ENCODE data around the gene ATIC.
"Not testable (repeated sequence)": the region's sequence is repeated elsewhere in the genome, so short reads cannot be mapped to it uniquely, and the experiment has no call there.

Gene ATIC

DNA sequence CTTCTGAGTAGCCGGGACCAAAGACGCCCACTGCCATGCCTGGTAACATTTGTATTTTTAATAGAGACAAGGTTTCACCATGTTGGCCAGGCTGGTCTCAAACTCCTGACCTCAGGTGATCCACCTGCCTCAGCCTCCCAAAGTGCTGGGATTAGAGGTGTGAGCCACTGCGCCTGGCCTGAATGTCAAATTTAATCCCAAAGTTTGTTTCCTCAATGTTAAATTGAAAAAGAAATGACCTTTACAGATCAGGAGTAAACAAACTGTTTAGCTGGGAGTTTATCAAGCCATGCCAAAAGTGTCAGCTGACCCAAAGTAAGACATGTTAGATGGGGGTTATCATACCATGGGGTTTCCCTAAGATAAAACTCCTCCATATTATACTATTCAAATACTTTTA is 48.2 kb downstream of the ATIC start:
- not testable (repeated sequence) for DNase-seq (ENCODE audit: low read depth in 3 of 3, low spot score in 1 of 3)

DNA sequence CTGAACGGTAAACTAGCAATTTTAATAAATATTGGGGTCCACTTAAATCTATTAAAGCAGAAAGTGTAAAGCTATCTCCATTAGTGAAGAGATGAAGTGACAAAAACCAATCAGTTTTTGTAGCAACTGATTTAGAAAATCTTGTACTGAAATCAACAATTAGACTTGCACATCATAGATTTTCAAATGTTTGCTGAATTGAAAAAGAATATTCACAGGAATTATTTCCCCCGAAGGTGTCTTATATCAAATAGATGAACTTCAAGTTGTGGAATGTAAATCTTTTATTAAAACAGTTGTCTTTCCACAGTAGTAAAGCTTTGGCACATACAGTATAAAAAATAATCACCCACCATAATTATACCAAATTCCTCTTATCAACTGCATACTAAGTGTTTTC is 48.7 kb downstream of the ATIC start:
- no peak for DNase-seq (ENCODE audit: low read depth in 3 of 3, low spot score in 1 of 3)

DNA sequence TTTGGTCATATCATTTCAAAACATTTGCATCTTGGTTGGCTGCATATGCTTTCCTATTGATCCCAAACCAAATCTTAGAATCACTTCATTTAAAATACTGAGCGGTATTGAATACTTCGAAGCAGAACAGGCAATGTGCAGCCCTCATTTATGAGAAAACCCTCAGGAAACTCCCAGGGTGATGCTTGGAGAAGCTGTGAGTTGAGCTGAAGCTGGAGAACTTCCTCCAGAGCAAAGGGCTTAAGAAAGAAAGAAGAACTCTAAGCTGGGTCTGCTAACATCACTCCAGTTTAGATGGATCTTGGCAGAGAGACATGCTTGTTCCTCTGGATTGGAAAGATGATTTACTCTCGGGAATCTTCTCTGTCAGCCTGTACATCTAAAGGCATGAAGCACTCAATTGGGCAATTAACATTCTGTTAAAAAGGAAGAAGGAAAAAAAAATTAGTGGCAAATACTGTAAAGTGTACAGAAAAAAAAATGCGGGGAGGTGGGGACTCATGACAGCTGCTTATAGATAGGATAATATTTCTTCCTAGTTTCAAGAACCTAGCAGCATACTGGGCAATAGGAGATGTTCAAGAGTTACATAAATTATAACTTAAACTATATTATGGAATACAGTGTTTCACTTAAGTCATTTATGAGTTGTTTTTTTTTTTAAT is 49.5 kb downstream of the ATIC start:
- no peak for DNase-seq (ENCODE audit: low read depth in 3 of 3, low spot score in 1 of 3)

DNA sequence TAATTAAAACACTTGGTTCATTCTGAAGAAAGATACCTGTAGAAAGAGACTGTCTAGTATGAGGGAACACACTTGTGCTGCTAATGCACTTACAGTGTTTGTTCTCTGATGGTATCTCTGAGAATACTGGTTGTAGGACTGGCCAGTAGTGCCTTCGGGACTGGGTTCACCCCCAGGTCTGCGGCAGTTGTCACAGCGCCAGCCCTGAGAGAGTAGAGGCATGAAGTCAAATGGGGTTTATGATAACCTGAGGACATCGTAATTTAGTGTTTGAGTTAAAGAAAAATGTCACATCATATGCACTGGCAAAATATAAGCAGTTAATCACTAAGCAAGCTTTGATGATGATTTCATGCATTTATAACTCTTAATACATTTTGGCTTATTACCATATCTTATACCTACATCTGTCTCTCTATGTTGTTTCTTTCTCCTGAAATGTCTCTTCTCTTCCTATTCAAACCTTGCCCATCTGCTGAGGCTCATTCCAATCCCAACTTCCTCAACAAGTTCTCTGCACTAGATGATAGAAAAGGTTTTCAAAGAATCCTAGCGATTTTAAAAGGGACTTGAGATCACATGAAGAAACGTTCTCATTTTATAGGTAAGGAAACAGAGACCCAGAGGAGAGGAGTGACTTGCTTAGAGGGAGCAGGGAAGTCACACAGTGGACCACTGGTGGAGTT is 50.2 kb downstream of the ATIC start:
- no peak for DNase-seq (ENCODE audit: low read depth in 3 of 3, low spot score in 1 of 3)

DNA sequence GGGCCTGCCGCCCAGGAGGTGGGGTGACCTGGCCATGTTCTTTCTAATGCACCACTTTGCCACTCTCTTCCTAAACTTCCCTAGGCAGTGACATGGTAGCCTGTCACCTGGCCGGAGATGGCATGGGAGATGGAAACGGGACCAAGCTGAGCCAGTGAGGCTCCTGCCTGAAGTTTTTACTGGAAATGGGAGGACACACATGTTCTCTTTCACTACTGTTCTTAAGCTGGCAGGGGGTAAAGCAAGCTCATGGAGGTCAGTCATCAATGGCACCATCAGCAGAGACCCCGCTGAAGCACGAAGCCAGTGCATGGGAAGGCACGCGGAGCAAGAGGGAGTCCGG is 50.7 kb downstream of the ATIC start:
- no peak for DNase-seq (ENCODE audit: low read depth in 3 of 3, low spot score in 1 of 3)

DNA sequence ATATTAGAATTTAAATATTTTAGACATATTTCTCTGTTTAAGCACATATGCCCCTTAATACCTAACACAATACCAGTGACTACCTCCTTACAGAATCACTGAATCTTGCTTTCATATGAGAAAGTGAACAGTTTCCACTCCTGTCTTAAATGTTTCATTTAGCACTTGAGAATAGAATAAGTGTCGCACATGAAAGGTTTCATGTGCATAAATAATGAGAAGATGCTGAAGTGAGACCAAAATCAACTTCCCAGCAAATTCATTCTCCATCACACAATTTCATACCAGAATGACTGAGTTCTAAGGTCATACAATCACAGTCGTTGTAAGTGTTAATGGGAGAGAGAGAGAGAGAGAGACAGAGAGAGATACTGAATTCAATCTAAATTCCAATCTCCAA is 51.2 kb downstream of the ATIC start:
- no peak for DNase-seq (ENCODE audit: low read depth in 3 of 3, low spot score in 1 of 3)

DNA sequence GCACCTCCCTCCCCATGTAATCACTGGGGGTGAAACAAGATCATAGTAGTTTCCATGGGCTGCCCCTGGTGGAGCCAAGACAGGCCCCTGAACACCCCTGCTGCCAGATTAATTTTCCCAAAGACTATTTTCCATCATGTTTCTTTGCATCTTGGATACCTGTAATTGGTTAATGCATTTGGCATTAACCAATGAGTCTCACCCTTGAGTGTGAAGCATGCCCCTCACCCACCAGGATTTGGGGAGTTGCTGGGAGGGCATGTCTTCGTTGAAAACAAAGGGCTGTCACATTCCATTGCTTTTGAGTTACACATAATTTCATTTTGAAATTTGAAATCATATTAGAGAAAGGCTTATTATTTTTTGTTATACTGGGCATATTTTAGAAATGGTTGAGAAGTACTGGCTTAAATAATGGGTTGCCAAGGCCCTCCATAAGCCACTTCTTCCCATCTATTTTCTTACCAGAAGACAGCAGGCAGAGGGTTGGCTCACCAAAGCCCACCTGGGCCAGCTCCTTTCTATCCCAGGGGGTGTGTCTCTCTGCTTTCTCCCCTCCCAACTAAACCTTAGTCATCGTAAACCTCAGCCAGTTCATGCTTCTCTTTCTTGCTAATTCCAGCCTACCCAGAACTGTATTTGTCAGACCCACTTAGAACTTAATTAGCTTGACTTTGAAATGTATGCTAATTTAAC is 51.8 kb downstream of the ATIC start:
- DNase-seq (ENCODE audit: low read depth in 3 of 3, low spot score in 1 of 3): no peak

DNA sequence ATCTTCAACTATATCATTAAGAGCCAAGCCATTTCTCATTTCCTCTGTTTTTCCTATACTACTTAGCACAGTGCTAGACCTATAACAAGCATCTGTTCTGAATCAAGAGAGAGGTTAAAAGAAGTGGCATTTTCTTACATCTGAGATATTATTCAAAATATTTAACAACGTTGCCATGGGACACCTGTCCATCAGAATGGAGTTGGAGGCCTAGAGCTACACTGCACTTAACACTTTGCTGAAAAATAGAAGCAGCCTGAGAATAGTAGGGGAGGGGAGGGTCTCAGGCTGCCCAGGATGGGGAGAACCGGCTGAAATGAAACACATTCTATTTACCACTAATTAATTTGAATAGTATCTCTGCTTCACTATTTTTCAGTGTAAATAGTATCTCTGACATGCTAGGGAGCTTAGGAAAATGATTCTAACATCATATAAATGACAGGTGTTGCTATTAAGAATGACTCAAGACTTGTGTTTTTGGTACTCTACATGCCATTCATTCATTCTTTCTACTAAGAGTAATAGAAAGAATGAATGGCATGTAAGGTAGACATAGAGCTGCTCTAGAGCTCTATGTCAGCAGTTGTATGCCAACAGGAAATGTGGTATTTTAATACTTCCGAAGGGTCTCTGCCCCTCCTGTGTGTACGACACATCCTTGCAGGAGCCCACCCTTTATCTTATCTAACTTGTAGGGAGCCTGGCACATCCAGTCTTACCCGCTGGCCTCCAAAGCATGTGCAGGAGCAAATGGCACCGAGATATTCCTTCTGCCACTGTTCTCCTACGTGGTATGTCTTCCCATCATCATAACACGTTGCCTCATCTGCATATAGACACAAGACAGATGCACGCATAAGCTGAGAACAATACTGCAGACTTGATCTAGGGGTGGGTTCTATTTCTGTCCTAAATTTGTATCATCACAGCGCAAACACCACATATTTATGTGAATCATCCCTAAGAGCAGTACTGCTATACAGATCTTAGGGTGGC is 52.6 kb downstream of the ATIC start:
- DNase-seq (ENCODE audit: low read depth in 3 of 3, low spot score in 1 of 3): no peak

DNA sequence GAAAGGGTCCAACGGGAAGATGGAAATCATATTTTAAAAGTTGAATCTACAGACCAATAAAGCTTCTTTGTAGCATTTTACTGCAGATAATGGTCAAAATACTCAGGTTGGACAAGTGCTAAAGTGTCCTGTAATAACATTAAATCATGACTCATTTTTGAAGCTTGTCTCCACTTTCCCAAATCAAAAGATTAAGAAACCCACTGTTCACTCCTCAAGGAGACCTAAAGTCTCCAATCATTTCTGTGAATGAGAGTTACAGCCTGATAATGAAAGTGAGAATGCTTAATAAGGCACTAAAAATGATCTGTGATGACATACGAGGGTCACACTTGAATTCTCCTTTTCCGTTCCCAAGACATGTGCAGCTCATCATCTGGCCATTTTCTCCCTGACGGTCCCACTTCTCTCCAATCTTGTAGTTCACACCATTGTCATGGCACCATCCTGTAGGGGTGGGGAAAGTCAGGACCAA is 53.4 kb downstream of the ATIC start:
- DNase-seq (ENCODE audit: low read depth in 3 of 3, low spot score in 1 of 3): no peak

DNA sequence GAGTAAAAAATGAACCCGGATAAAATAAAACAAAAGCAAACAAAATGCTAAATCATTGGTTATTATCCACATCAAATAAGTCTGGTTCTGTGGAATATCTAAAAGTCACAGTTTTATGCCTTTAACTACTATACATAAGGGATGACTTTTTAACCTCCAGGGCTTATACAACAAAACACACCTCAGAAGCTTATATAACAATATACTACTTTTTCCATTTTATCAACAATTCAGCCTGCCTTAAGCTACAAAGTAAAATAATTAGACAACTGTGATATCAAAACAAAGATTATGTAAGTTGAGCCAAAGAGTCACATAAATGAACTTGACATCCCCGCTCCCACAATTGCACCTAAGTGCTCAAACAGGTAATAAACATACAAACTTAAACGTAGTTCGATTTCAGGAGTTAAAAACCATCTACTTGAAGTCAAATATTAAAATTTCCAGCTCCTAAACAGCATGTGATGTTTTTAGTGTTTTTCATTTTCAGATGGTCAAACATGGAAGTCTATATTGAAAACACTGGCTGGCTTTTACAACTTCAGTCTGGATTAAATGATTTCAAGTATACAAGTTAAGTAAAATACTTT is 54.7 kb downstream of the ATIC start:
- DNase-seq (ENCODE audit: low read depth in 3 of 3, low spot score in 1 of 3): no peak

DNA sequence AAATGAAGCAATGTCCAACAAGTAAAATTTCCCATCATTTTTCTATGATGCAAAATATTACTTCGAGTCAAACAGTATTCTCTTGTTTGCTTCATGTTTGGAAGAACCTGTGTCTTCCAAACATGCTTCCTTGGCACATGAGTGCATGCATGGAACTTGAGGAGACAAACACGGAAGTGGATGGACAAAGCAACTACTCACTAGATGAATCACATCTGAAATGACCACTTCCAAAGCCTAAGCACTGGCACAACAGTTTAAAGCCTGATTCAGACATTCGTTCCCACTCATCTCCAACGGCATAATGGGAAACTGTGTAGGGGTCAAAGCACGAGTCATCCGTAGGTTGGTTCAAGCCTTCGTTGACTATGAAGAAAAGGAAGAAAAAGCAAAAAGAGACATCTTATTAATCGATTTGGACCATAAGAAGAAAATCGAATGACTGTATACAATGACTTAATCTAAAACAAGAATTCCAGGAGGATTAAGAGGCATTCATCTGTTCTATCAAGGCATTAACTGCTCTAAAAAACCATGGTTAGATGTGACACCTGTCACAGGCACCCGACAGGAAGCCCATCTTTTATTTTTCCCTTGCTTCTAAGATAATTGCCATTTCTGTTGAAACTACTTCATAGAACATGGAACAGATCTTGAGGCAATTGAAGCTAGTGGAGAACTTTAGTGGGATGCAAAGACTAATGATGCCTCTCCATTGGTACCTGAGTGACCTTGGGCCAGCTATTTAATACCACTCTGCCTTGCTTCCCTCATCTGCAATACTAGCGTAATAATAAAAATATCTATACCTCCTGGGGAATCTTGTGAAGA is 56.0 kb downstream of the ATIC start:
- DNase-seq (ENCODE audit: low read depth in 3 of 3, low spot score in 1 of 3): no peak

DNA sequence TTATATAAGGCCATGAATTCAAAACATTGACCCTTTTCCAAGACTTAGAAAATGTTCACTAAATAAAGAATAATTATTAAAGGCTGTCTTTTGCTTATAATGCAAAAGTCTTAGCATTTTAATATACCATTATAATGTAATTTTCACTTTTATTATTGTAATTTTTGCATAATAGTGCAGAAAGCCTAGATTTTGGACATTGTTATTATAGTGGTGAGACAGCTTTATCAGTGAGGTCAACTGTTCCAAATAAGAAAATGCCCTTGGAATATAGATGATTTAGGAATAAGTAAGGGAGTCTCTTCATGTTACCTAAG is 56.6 kb downstream of the ATIC start:
- no peak for DNase-seq (ENCODE audit: low read depth in 3 of 3, low spot score in 1 of 3)

DNA sequence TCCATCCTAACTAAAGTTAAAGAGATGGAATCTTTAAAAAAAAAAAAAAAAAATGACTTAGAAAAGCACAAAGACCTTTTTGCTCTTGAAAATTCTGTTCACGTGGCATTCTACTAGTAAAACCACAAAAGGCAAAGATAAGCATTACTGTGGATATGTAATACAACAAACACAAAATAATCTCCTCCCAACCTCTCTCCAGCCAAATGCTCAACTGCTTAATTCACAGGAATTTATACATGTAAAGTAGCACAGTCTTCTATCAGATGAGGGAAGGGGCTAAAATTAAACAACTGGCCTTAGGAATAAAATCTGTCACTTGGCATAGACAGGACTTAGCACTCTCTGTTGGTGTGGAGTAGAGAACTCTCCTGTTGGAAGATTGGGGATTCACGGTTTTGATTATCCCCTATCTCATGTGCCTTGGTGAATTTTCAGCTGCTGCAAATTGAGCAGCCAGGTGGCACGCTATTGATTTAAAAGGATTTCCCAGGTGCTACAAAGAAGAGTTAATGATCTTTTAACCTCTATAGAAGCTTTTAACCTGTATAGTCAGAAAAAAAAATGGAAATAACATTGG is 57.4 kb downstream of the ATIC start:
- DNase-seq (ENCODE audit: low read depth in 3 of 3, low spot score in 1 of 3): no peak

DNA sequence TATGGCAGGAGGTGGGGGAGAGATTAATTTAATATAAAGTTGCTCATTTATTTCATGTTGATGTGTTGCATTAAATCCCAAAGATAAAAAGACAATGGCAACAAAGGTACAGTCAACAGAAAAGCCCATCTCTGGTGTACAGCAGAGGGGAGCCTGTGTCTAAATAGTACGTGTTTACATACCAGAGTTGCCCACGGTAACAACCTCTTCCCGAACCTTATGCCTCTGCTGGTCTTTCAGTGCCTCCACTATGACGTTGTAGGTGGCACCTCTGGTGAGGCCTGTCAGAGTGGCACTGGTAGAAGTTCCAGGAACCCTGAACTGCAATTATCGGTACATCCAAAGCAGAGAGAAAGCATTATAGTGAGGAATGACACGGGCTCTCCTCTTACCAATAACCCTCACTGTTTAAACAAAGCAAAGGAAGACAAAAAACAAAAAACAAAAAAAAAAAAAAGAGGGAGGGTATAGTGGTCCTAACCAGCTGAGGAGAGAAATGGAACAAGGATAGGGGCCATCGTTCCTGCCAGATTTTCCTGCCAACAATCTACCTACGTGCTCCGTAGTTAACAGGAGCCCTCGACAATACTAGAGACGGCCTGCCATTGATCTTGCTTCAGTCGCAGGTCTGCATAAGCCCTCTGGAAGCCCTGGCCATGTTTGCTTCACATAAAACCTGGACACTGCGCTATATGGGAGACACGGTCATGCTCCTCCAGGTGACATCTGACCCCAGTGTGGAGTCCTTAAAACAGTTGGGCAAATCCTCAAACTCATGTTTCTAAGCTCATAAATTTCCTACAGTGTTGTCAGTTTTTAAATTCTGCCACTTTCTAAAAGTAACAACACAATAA is 58.5 kb downstream of the ATIC start:
- DNase-seq (ENCODE audit: low read depth in 3 of 3, low spot score in 1 of 3): no peak

DNA sequence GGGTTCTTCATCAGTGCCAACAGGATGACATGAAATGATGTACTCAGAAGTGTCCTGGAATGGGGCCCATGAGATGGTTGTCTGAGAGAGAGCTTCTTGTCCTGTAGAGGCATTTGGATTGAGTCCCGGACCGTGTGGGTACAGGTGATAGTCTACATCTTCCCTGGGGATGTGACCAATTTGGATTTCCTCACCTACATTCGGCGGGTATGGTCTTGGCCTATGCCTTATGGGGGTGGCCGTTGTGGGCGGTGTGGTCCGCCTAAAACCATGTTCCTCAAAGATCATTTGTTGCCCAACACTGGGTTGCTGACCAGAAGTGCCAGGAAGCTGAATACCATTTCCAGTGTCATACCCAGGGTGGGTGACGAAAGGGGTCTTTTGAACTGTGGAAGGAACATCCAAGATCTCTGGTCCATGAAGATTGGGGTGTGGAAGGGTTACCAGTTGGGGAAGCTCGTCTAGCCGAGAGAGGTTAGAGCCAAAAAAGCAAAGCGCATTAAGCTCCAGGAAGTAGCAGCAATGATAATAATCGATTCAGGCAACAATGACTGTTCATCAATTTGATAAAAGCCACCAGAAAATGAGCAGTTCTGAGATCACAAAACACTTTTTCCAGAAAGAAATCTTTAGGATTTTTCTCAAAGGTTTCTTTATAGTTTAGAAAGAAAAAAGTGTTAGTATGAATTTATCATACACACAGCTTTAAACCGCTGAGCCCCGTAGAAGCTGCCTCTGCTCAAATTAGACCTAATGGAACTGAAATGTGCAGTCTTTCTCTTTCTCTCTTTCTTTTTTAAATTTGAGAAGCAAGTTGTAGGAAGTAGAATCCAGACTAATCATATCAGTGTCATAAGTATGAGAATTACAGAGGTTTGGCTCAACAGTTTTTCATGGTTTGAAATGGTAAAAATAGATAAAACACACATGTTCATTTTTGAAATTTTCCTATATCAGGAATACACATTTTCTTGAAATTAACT is 60.3 kb downstream of the ATIC start:
- DNase-seq (ENCODE audit: low read depth in 3 of 3, low spot score in 1 of 3): no peak

DNA sequence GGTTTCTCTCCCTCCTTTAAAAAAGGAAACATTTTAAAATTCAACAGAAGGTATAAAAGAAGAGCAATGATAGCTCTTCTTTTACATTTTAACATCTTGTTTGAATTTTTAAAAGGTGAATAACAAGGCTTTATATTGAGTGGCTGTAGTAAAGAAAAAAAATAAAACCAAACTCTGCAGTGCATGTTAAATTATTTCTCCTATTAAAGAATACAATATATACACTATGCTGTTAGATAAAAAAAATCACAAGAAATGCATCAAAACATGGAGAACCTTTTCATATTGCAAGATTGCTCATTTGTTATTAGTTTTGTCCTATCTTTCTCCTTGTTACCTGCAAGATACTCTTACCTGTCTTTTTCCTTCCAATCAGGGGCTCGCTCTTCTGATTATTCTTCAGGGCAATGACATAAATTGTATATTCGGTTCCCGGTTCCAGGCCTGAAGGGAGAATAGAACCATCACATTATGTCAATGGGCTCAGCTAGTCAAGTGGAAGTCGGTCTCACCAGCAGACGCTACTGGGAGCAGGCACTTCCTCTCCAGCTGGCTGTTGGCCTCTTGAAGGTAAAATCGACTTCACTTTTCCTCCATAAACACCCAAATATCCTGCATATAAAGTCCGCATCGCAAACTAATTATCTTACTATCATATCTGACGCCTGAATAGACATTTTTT is 61.2 kb downstream of the ATIC start:
- no peak for DNase-seq (ENCODE audit: low read depth in 3 of 3, low spot score in 1 of 3)

DNA sequence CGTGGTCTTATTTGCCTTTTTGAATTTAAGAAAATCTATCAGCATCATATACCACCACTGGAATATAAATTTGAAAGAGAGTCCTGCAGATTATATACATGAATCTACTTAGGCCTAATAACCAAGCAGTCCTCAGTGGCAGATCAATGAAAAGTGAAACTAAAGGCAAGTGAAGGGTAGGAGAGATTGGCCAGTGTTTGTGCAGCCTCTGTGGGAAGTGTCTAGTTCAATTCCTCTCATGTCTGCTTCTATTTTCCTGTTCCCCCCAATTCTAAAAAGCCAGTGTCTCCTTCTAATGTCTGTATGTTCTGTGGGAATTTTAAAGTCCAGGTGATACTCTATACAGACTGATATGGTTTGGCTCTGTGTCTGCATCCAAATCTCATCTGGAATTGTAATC is 62.1 kb downstream of the ATIC start:
- no peak for DNase-seq (ENCODE audit: low read depth in 3 of 3, low spot score in 1 of 3)
